Dedifferentiated amniotic fluid mesenchymal stem cell (primary cell): Measurements from ENCODE around the gene URI1.

Experiments used
- DNase-seq: peaks from one replicate; pipeline ENCODE4 v3.0.0-alpha.2; 2016; ENCODE audit errors: extremely low spot score

Gene URI1

DNA sequence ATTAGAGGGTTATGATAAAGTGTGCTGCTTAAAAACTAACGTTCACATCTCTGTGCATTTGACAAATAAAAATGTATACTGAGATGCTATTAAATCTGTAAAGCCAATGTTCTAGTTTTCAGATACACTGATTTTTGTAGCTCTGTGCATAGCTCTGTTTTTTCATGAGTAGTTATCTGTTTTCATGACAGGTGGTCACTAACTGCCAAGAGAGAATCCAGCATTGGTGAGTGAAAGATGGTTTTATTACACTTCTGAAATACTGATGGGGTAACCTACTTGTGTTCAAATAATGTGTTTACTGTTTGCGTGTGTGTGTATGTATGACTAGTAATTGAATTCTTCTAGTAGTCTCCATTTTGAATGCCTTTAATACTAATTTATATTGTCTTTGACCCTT is 29.0 kb downstream of the URI1 start:
- no peak for DNase-seq

DNA sequence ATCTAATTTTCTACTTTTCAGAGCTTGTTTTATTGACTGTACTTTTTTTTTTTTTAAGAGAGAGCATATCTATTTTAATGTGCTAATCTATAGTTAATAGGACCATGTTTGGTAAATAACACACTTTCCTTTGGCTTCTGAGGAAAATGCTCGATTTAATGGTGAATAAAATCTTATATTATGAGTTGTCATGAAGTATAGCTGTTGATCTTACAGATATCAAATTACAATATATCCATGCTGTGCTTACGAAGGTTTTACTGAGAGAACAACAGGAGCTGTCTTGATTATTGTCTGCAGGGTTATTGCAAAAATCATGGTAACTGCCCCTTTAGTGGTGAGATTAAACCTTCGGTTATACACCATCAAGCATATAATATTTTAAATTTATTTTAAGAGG is 29.6 kb downstream of the URI1 start:
- DNase-seq = no peak

DNA sequence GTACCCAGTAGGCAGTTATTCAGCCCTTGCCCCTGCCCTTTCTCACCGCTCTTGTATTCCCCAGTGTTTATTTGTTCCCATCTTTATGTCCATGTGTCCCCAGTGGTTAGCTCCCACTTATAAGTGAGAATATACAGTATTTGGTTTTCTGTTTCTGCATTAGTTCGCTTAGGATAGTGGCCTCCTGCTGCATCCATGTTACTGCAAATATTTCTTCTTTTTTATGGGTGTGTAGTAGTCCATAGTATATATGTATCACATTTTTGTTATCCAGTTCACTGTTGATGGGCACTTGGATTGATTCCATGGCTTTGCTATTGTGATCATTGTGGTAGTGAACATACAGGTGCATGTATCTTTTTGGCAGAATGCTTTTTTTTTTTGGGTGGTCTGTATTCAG is 32.7 kb downstream of the URI1 start:
- no peak for DNase-seq

DNA sequence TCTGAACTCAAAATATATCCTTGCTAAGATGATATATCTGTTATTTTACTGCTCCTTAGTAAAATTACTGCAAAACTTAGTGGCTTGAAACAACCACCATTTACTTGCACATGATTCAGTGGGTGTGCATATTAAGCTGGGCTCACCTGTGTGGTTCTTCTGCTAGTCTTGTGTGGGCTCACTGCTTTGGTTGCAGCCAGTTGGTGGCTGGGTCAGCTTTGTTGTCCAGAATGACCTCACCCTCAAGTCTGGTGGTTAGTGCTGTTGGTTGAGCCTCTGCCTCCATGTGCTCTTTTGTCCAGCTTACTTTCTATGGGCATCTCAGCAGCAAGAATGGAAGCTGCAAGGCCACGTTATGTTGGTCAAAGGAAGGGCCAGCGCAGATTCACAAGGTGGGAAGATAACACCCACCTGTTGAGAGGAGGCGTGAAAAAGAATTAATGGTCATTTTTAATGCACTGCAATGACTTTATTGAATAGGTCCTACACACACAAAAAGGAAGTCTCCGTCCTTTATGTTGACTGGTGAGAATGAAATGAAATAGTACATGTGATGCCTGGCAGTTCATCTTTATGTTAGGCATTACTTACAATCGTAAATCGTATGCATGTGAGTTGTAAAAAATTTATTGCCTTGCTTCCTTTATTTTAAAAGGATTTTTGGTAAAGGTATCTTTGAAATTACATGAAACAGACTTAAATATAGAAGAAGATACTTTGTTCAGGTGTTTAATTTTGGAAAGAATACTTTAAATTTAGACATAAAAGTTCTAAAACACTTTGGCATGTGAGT is 34.3 kb downstream of the URI1 start:
- DNase-seq = no peak

DNA sequence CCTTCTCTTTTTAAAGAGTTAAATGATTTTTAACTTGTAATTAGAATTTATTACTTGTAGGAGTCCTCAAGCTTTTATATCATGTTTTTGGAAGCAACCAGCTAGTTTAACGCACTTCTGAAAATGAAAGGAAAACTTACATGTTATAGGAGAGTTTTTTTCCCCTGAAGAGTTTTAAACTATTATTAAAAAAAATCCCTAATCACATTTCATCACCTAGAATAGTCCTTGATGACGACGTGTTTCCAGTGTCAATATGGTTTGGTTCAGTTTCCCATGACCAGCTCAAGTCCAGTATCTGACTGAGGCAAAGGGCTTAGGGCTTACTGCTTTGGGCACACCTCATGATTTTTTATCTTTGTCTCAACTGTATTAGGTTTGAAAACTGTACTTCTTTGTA is 36.0 kb downstream of the URI1 start:
- DNase-seq = no peak

DNA sequence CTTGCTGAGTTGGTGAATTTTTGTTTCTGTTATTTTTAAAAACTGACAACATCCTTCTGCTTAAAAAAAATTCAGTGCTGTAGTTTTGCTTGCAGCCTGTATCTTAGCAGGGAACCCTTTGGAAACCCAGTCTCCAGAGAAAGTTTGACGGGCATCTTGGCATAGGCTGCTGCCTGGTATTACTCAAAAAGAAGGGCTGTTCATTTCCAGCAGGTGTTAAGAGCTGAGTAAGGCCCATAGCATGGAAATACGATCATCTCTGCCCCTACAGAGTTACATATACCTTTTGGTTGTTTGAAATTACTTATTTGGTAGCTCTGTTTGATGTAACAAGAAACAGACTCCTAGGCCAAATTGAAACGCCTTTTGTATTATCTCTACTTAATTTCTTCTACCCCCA is 41.5 kb downstream of the URI1 start:
- DNase-seq = no peak

DNA sequence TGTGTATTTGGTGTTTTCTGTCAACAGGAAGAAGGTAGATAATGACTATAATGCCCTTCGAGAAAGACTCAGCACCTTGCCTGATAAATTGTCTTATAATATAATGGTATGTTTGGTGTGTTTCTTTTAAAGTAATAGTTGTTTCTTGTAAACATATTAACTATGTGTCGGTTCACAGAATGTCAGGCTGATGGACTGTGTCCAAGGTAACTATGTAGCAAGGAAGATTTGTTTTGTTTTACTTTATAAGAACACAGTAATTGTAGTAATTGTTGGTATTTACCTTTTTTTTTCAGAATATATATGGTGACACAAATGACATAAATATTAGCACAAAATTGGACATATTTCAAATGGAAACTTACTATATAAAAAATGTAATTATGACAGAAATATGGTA is 43.2 kb downstream of the URI1 start:
- DNase-seq = no peak

DNA sequence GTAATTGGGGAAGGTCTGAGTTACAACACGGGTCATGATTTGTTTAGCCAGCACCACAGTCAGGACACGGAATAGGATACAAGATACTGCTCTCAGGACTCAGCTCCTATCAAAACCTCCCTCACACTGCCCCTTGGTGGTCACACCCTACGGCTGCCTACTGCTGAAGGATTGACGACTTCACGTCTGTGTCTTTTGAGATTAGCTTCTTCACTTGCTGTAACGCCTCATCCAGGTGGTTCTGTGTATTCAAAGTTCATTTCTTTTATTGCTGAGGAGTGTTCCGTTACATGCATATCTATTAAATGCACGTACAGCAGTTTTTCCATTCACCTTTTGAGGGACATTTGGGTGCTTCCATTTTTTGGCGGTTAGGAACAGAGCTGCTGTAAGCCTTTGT is 46.3 kb downstream of the URI1 start:
- DNase-seq = no peak

DNA sequence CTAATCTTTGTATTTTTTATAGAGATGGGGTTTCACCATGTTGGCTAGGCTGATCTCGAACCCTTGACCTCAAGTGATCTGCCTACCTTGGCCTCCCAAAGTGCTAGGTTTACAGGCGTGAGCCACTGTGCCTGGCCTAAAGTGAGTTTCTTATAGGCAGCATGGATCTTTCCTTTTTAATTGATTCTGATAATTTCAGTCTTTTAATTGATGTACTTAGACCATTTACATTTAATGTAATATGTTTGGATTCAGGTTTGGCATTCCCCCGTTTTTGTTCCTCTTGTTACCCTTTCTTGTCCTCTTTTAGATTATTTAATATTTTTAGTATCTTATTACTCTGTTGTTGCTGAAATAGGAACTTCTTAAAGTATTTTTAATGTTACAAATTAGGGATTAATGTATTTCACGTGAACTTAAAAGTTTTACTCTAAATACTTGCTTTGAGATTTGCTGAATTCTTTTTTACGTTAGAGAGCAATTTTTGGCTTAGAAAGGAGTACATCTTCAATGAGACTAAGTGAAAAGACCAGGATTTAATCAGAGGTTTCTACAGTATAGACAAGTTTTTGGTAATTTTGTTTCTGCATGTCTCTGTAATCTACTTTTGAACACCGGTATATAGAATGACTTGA is 50.3 kb downstream of the URI1 start:
- no peak for DNase-seq

DNA sequence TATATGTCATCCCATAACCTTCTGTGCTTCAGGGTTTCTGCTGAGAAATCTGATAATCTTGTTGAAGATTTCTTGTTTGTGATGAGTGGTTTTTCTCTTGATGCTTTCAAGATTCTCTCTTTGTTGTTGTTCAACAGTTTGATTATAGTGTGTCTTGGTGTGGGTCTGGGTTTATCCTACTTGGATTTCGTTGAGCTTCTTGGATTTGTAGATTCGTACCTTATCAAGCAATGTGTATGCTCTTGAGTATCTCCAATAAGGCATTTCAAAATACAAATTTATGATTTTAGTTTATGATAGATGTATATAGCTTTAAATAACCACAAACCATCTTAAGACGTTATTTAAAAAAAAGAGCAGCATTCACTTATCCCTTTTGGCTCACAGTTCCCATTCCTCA is 57.5 kb downstream of the URI1 start:
- no peak for DNase-seq

DNA sequence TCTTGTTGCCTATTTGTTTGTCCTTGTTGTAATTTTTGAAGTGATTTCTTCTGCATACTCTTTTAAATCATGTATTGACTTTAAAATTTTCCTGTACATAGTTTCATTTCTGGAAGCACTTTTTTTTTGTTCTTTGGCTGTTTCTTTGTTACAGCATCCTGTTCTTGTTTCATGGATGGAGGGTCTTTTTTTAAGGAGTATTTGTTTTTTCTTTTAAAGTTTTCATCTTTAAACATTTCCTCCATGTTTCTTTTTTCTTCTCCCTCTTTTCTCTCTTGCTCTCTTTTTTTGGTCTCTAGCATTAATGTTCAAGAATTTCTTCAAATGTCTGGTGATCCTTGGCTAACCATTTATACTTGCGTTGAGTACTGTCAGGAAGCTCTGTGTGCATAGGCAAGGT is 58.8 kb downstream of the URI1 start:
- DNase-seq = no peak

DNA sequence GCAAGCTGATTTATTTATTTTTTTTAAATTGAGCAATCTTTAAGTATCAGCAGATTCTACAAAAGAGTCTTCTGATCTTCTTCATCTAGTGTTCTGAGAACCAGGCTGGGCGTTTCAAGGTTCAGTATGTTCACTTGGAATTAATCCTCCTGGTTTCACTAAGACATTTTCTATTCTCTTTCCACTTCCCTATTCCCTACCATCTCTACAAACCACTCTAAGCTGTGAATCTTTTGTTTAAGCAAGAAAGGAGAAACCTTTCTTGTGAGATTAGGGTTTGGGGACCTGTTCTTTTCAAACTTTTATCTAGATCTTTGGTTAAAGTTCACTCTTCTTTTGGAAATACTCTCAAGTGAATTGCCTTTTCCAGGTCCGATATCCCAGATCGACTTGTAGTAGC is 59.3 kb downstream of the URI1 start:
- no peak for DNase-seq

DNA sequence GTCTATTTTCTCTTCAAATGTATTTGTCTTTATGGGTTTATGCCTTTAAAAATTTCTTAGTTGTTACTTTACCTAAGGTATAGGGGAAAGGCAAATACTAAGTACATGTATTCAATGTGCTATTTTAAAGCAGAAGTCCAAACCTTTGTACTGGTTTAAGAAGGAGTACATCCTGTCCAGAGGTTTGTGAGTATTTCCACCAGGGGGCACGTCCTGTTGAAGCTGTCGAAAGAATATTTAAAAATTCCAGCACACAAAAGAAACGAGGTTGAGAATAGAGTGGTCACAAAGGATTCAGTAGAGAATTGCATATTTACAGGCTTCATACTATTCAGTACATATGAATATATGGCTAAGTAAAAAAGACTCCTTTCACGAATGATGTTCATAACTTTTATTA is 59.8 kb downstream of the URI1 start:
- no peak for DNase-seq

DNA sequence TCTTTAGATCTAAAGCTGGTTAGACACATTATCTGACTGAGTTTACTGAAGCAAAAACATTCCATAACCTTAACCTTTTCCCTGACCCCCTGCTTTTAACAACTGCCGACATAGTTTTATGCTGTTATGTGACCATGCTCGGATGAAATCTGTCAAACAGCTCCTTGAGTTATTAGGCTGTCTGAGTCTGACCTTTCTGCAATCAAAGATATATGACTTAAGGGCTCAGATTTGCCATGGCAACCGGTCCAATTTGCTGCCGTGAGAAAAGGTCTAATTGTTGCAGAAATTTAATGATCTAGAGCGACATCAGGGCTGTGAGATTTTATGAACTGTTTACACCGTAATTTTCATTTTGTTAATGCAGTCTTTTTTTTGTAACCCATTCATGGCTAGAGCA is 61.8 kb downstream of the URI1 start:
- DNase-seq = no peak

DNA sequence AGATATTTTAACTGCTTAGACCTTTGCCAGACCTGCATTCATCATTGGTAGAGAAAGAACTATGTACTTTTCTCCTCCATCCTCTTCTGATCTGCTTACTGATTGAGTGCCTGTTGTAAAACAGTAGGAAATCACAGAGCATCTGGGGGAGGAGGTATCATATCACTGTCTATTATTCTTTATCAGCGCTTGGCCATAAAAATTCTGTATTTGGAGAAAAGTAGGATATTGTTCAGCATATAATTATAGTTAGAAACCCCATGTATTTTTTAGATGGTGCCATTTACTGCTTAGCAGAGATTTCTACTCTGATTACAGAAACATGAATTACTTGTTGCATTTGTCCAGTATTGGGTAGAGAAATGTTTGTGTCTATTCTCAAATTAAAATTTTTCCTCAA is 62.4 kb downstream of the URI1 start:
- DNase-seq = no peak

DNA sequence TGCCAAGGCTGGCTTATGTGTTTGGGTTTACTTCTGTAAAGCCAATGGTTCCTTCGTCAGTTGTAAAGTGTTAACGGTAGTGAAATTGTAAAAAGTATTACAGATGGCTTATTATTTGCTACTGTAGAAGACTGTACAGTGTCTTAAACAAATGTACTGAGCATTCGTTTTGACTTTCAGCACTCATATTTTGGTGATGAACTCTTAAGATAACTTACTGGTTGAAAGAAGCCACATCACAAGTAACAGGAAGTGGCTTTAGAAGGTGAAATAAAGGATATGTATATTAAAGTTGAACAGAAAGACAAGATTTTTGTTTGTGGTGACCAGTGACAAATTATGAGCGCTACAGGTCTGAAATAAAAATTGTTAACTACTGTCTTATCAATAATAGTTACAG is 64.2 kb downstream of the URI1 start:
- no peak for DNase-seq

DNA sequence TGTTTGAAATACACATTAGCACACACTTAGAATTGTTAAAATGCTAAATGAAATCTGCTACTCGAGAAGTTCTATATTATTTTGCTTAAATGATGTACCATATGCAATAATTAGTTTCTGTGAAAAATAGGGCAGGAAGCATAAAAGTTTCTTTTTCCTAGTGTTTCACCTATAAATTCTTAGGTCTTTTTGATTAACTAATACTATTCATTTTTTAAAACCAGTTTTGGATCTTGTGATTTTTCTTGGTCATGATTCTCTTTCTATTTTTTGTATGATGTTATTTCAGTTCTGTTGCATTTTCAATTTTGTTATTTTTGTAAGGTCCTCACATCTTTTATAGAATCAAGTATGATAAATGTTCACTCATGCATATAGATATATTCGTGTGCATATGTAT is 66.1 kb downstream of the URI1 start:
- DNase-seq = no peak

DNA sequence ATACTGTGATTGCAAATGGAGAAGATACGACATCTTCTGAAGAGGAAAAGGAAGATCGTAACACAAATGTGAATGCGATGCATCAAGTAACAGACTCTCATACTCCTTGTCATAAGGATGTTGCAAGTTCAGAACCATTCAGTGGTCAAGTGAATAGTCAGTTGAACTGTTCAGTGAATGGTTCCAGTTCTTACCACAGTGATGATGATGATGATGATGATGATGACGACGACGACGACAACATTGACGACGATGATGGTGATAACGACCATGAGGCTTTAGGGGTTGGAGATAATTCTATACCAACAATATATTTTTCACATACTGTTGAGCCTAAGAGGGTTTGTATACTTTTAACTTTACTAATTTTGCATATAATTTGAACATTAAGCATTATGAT is 67.0 kb downstream of the URI1 start:
- DNase-seq = no peak

DNA sequence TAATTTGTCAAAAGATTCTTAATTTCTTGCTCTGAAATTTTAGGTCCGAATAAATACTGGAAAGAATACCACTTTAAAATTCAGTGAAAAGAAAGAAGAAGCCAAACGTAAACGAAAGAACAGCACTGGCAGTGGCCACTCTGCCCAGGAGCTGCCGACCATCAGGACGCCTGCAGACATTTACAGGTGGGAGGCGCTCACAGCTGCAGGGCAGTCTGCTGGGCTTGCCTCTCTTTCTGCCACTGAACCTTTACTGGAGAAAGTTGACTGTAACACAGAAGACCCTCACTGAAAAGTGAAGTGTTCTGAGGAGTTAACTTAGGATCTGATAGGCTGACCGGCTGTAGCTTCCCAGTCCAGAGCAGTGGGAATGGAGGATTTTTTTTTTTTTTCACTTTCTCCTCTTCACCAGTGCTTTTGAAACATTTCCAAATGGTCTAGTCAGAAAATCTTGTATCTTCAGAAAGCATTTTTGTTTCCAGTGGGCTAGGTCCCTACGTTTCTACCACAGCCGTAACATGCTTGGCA is 69.1 kb downstream of the URI1 start:
- DNase-seq = no peak

DNA sequence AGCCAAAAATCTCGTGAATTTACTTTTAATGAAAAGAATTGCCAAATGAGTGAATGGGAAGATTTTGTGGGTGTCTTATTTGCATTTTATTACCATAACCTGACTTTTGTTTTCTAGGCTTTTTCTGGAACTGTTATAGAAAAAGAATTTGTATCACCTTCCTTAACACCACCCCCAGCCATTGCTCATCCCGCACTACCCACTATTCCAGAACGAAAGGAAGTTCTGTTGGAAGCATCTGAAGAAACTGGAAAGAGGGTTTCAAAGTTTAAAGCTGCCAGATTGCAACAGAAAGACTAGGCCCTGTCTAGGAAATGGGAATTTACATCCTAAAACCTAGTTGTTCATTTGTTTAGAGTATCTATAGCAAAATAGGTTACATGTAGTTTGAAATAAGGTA is 72.7 kb downstream of the URI1 start:
- DNase-seq = no peak

DNA sequence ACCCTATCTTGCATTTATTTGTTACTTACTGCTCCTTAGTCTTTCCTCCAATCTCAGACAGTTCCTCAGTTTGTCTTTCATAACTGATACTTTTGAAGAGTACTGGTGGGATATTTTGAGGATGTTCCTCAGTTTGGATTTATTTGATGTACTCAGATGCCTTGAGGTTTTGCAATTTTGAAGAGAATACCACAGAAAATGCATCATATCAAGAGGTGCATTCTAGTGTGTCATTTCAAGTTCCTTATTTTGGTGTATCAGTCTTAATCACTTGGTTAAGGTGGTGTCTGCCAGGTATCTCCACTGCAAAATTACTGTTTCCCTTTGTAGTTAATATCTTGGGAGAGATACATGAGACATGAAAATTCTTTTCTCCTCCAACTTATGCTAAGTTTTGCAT is 75.1 kb downstream of the URI1 start:
- DNase-seq = no peak

DNA sequence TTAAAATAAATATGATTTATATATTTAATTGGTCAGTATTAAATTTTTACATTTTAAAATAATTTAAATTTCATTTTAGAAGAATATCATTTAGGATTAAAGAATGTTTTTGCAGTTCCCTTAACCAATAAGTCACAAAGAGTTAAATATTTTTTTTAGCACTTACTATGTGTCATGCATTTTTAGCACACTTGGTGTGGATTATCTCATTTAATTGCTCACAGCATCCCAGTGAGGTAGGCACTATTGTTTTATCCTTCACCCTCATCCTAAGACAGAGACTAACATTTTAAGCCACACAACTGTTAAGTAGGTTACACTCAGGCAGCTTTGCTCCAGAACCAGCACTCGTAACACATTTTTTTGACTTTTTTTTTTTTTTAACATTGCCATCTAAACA is 78.2 kb downstream of the URI1 start:
- no peak for DNase-seq

DNA sequence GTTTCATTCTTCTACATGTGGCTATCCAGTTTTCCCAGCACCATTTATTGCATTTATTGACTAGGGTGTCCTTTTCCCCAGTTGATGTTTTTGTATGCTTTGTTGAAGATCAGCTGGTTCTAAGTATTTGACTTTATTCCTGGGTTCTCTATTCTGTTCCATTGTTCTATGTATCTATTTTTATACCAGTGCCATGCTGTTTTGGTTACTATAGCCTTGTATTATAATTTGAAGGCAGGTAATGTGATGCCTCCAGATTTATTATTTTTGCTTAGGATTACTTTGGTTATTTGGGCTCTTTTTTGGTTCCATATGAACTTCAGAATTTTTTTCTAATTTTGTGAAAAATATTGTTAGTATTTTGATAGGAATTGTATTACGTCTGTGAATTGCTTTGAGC is 80.6 kb downstream of the URI1 start:
- no peak for DNase-seq

DNA sequence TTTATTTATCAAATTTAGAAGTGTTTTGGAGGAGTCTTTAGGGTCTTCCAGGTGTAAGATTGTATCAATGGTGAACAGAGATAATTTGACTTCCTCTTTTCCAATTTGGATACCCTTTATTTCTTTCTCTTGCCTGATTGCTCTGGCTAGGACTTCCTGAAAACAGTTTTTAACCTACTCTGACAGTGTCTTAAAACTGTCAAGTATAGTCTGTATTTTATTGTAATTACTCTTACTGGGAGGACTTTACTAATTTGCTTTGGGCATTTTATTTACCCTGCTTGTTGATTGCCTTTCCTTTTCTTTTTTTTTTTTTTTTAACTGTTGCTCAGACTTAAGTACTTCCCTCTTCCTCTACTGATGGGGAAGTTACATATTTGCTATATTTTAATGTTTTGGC is 81.3 kb downstream of the URI1 start:
- DNase-seq = no peak
